Ishikawa (cell line): ENCODE measurements around the gene FAM120AOS.

Source experiments
- CEBPB ChIP-seq: IDR thresholded peaks from 2 replicates; pipeline ENCODE4 v1.6.1; 2012
- CREB1 ChIP-seq: IDR thresholded peaks from 2 replicates; pipeline ENCODE4 v1.6.1; 2012; ENCODE audit warnings: low read depth
- EP300 ChIP-seq: IDR thresholded peaks from 2 replicates; pipeline ENCODE4 v1.6.1; 2012; ENCODE audit warnings: borderline replicate concordance
- FOXM1 ChIP-seq: IDR thresholded peaks from 2 replicates; pipeline ENCODE4 v1.6.1; 2012; ENCODE audit warnings: low read depth, borderline replicate concordance
- RAD21 ChIP-seq: IDR thresholded peaks from 2 replicates; pipeline ENCODE4 v1.6.1; 2012; ENCODE audit warnings: low read depth
- REST ChIP-seq: IDR thresholded peaks from 2 replicates; pipeline ENCODE4 v1.6.1; 2012; ENCODE audit warnings: low read depth, mild to moderate bottlenecking
- TCF12 ChIP-seq: IDR thresholded peaks from 2 replicates; pipeline ENCODE4 v1.6.1; 2012; ENCODE audit warnings: low read depth
- USF1 ChIP-seq: IDR thresholded peaks from 2 replicates; pipeline ENCODE4 v1.6.1; 2012
- YY1 ChIP-seq: IDR thresholded peaks from 2 replicates; pipeline ENCODE4 v1.6.1; 2012; ENCODE audit warnings: low read depth
- ZBTB7A ChIP-seq: IDR thresholded peaks from 2 replicates; pipeline ENCODE4 v1.6.1; 2012; ENCODE audit warnings: low read depth
- TF ChIP-seq, protein P1 (sequence below): IDR thresholded peaks from 2 replicates; pipeline ENCODE4 v1.6.1; 2012

DNA sequence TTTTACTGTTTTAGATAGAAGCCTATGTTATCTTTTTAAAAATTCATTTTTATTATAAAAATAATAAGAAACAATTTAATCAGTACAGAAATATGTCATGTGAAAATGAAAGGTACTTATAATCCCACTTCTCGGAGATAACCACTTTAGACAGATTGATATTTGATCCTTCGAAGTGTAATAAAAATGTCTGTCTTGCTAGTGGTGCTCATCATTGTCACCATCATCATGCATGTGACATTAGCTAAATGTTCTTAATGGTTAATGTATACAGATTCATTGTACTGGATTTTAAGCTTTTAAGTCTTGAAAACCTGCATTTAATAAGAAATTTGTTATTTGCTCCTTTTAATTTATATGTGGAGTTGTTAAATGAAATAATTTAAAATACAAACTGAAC lies 30.1 kb upstream of the FAM120AOS start:
- TF ChIP-seq REST, result no peak
- no peak for TF ChIP-seq ZBTB7A
- no peak for TF ChIP-seq RAD21
- TF ChIP-seq, protein P1, sequence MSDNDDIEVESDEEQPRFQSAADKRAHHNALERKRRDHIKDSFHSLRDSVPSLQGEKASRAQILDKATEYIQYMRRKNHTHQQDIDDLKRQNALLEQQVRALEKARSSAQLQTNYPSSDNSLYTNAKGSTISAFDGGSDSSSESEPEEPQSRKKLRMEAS, result no peak
- no peak for TF ChIP-seq YY1
- TF ChIP-seq CREB1, result no peak
- no peak for TF ChIP-seq FOXM1
- no peak for TF ChIP-seq USF1
- no peak for TF ChIP-seq CEBPB
- TF ChIP-seq TCF12, result no peak
- no peak for TF ChIP-seq EP300
